ENCODE results near the gene GPR148. TPM values are rescaled to one million over a fixed set of nuclear protein-coding genes. Genes with fewer than 3 reads are reported as not detected.
"Not testable (repeated sequence)": the region's sequence is repeated elsewhere in the genome, so short reads cannot be mapped to it uniquely, and the experiment has no call there.

Gene GPR148
- not detected for total RNA-seq

- Histone ChIP-seq H3K36me3 (no peaks in the 10 kb centered on the region), H3K27ac (peak within 1 kb of the TSS; percentile 72 to 79), H3K4me1 (peaks cover 0 to 18% of the 10 kb centered on the region in 2 donors), H3K4me3 (peak within 1 kb of the TSS; percentile 39 to 60), H3K27me3 (no peaks in the 10 kb centered on the region), H3K9me3 (no peaks in the 10 kb centered on the region)
- no peak for TF ChIP-seq CTCF (IDR thresholded peaks at IDR 0.05)
- no peak for DNase-seq (ENCODE audit: low spot score)
Measured at GRCh38 chr2:130728549-130729316, at the start of gene GPR148. Gene GPR148 (plus strand): TSS chr2:130729070. CDS start chr2:130729152, 82 bp downstream.

GRCh38 chr2:130692041-130692770 lies 36.7 kb upstream of the GPR148 start:
- not testable (repeated sequence) for H3K27me3 ChIP-seq; H3K4me1 ChIP-seq; DNase-seq (ENCODE audit: low spot score); H3K9me3 ChIP-seq; H3K27ac ChIP-seq; H3K36me3 ChIP-seq; H3K4me3 ChIP-seq

GRCh38 chr2:130693474-130693873 lies 35.4 kb upstream of the GPR148 start:
- H3K27ac ChIP-seq; H3K4me1 ChIP-seq; DNase-seq (ENCODE audit: low spot score); H3K36me3 ChIP-seq; H3K27me3 ChIP-seq; H3K9me3 ChIP-seq: not testable (repeated sequence)
- TF ChIP-seq CTCF (IDR thresholded peaks at IDR 0.05) = peak in 1 of 2 donors; percentile 53
- peak overlapping the region in 1 of 2 donors; percentile 26 for H3K4me3 ChIP-seq

- DNase-seq (ENCODE audit: low spot score); H3K9me3 ChIP-seq; H3K36me3 ChIP-seq; H3K27me3 ChIP-seq; H3K4me3 ChIP-seq; H3K4me1 ChIP-seq; H3K27ac ChIP-seq: not testable (repeated sequence)
Measured at GRCh38 chr2:130703250-130703649, 25.6 kb upstream of the GPR148 start.

- H3K9me3 ChIP-seq = not testable (repeated sequence)
Measured at GRCh38 chr2:130714795-130715194, 14.1 kb upstream of the GPR148 start.

GRCh38 chr2:130720036-130720435 lies 8.8 kb upstream of the GPR148 start:
- peaks cover 0 to 8% of the 10 kb centered on the region in 2 donors for H3K9me3 ChIP-seq
- H3K4me1 ChIP-seq = no peaks in the 10 kb centered on the region
- DNase-seq (ENCODE audit: low spot score) = no peak
- H3K27ac ChIP-seq = no peak overlapping the region
- TF ChIP-seq CTCF (IDR thresholded peaks at IDR 0.05) = no peak
- no peaks in the 10 kb centered on the region for H3K27me3 ChIP-seq
- H3K36me3 ChIP-seq = no peaks in the 10 kb centered on the region
- no peak overlapping the region for H3K4me3 ChIP-seq

More at GRCh38 chr2:130714795-130715194, 14.1 kb upstream of the GPR148 start:
- H3K4me1 ChIP-seq; H3K4me3 ChIP-seq; DNase-seq (ENCODE audit: low spot score); H3K36me3 ChIP-seq; H3K27ac ChIP-seq; H3K27me3 ChIP-seq: not testable (repeated sequence)

GRCh38 chr2:130720528-130720927 lies 8.3 kb upstream of the GPR148 start:
- no peak overlapping the region for H3K27ac ChIP-seq
- no peak for TF ChIP-seq CTCF (IDR thresholded peaks at IDR 0.05)
- no peaks in the 10 kb centered on the region for H3K4me1 ChIP-seq
- no peaks in the 10 kb centered on the region for H3K27me3 ChIP-seq
- H3K36me3 ChIP-seq = no peaks in the 10 kb centered on the region
- H3K9me3 ChIP-seq = peaks cover 0 to 8% of the 10 kb centered on the region in 2 donors
- no peak for DNase-seq (ENCODE audit: low spot score)
- no peak overlapping the region for H3K4me3 ChIP-seq

All from right atrium auricular region (tissue), 2 donors.